ENCODE results near the gene NCOA7. TPM values are rescaled to one million over a fixed set of nuclear protein-coding genes. Genes with fewer than 3 reads are reported as not detected.
A peak's percentile ranks its signal among the peaks of the same experiment; 100 is the strongest.

Gene NCOA7
- total RNA-seq, 1 donor from 2014 or later: 56.1 TPM

- no peak overlapping the region for H3K4me3 Mint-ChIP-seq
- peaks cover 1% of the 10 kb centered on the region for H3K27me3 Mint-ChIP-seq (ENCODE audit: insufficient read depth)
- DNase-seq (ENCODE audit: low spot score): no peak
- H3K36me3 Mint-ChIP-seq (ENCODE audit: low read depth): no peaks in the 10 kb centered on the region
- no peaks in the 10 kb centered on the region for H3K9me3 Mint-ChIP-seq
- intact Hi-C loops (cut with micrococcal nuclease): no loop called here
- peaks cover 7% of the 10 kb centered on the region for H3K4me1 Mint-ChIP-seq (ENCODE audit: low read depth)
- no peak overlapping the region for H3K27ac Mint-ChIP-seq
These were observed 160.6 kb downstream of the NCOA7 start for GRCh38 chr6:125951323-125951722.

DNA sequence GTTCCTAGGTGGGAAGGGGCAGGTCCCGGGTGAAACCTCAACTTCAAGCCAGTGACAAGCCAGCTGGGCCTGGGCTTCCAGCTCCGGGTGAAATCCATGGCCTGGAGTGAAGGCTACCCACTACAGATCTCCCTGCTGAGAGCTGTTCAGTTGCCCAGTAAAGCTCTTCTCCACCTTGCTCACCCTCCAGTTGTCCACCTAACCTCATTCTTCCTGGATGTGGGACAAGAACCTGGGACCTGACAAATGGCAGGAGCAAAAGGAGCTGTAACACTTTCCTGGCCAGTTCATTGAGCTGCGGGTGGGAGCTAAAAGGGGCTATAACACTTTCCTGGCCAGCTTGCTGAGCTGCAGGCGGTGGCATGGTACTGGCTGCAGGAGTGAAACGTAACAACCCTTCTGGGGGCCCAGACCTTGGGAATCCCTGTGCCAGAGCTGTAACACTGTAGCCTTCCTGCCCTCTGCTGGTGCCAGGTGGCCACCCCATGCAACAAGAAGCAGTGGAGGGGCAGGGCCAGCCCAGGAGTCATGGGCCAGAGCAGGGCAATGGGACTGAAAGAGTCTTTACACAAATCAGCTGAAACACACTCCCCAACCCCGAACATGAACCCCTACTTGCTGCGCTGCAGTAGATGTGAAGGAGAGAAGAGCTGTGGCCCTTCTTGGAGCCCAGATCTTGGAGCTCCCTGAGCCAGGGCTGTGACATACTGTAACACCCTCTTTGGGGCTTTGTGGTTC lies 162.2 kb downstream of the NCOA7 start:
- Mint-ChIP-seq H3K4me1 (ENCODE audit: low read depth) (peaks cover 5% of the 10 kb centered on the region), H3K36me3 (ENCODE audit: low read depth) (no peaks in the 10 kb centered on the region), H3K9me3 (no peaks in the 10 kb centered on the region), H3K4me3 (no peak overlapping the region), H3K27me3 (ENCODE audit: insufficient read depth) (peaks cover 1% of the 10 kb centered on the region), H3K27ac (no peak overlapping the region)
- DNase-seq (ENCODE audit: low spot score): no peak
- intact Hi-C loops (cut with micrococcal nuclease): no loop called here

GRCh38 chr6:125953502-125953875 lies 162.7 kb downstream of the NCOA7 start:
- no peaks in the 10 kb centered on the region for H3K9me3 Mint-ChIP-seq

DNA sequence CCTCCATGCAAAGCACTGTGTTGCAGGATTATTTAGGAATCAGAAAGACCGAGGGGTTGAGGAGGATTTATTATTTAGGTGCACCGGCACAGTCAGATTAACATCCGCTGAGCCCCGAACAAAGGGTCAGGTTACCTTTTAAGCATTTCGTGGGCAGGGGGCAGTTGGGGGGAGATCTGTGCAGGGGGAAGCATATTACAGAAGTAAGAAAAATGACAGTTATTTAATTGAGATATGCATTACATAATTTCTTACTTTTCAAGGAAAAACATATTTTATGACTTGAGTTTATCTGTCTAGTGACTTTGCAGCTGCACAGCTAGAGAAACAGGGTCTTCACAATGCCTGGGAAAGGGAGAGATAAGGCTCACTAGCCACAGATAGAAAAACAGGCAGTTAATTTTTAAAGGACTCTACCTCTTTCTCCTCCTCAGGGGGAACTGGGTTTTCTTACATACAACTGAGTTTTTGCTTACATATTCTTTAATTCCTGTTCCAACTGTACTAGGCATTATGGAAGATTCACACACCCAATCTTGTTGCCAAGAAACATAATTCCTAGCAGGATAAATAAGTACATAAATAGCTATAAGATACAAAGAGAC lies 164.1 kb downstream of the NCOA7 start:
- no peak overlapping the region for H3K27ac Mint-ChIP-seq
- no peak overlapping the region for H3K4me3 Mint-ChIP-seq
- H3K9me3 Mint-ChIP-seq: no peaks in the 10 kb centered on the region
- H3K27me3 Mint-ChIP-seq (ENCODE audit: insufficient read depth): peaks cover under 1% of the 10 kb centered on the region
- DNase-seq (ENCODE audit: low spot score): no peak
- H3K36me3 Mint-ChIP-seq (ENCODE audit: low read depth): no peaks in the 10 kb centered on the region
- intact Hi-C loops (cut with micrococcal nuclease): loop anchor here (5.0 kb wide), 1 partner anchor 643 kb away; no protein-coding TSS in a partner anchor
- peaks cover 5% of the 10 kb centered on the region for H3K4me1 Mint-ChIP-seq (ENCODE audit: low read depth)

More at GRCh38 chr6:125953502-125953875, 162.7 kb downstream of the NCOA7 start:
- no peak overlapping the region for H3K27ac Mint-ChIP-seq
- H3K27me3 Mint-ChIP-seq (ENCODE audit: insufficient read depth): peaks cover 1% of the 10 kb centered on the region
- peaks cover 5% of the 10 kb centered on the region for H3K4me1 Mint-ChIP-seq (ENCODE audit: low read depth)
- intact Hi-C loops (cut with micrococcal nuclease): no loop called here
- H3K36me3 Mint-ChIP-seq (ENCODE audit: low read depth): no peaks in the 10 kb centered on the region
- H3K4me3 Mint-ChIP-seq: no peak overlapping the region
- no peak for DNase-seq (ENCODE audit: low spot score)

DNA sequence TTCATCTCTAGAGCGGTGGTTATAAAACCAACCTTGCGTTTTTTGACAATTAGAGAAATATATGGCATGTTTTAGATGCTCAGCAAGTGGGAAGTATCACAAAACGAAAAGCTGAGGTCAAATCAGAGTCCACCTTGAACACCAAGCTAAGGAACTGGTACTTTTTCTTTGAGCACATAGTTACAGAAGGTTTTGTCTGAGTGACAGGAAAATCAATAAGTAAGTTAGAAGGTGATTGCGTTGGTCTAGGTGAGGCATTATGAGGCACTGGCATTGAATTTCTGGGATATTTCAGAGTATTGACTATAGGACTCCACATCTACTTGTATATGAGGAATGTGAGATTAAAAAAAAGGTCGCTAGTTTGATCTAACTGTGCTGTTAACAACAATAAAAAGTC lies 165.2 kb downstream of the NCOA7 start:
- DNase-seq (ENCODE audit: low spot score): no peak

GRCh38 chr6:125956506-125957390 lies 166.0 kb downstream of the NCOA7 start, which contains the start of gene HINT3:
TSS of gene HINT3 (plus strand) at chr6:125956770. CDS start at chr6:125956978, 208 bp downstream.
- Mint-ChIP-seq H3K36me3 (ENCODE audit: low read depth) (no peaks in the 10 kb centered on the region), H3K9me3 (no peaks in the 10 kb centered on the region), H3K4me3 (no peak within 1 kb of the TSS), H3K27ac (peak within 1 kb of the TSS; percentile 72), H3K4me1 (ENCODE audit: low read depth) (peaks cover 5% of the 10 kb centered on the region), H3K27me3 (ENCODE audit: insufficient read depth) (no peaks in the 10 kb centered on the region)
- intact Hi-C loops (cut with micrococcal nuclease): loop anchor here (1.0 to 5.0 kb wide), 11 partner anchors 18 to 644 kb away; partner anchors contain the start of genes HEY2 and TRMT11
- DNase-seq (ENCODE audit: low spot score): peak; percentile 96

More for the DNA sequence above, 165.2 kb downstream of the NCOA7 start:
- Mint-ChIP-seq H3K27ac (peak overlapping the region; percentile 32), H3K36me3 (ENCODE audit: low read depth) (no peaks in the 10 kb centered on the region), H3K27me3 (ENCODE audit: insufficient read depth) (no peaks in the 10 kb centered on the region), H3K9me3 (no peaks in the 10 kb centered on the region), H3K4me3 (no peak overlapping the region), H3K4me1 (ENCODE audit: low read depth) (peaks cover 5% of the 10 kb centered on the region)
- intact Hi-C loops (cut with micrococcal nuclease): loop anchor here (1.0 to 5.0 kb wide), 10 partner anchors 18 to 644 kb away; partner anchors contain the start of genes HEY2 and TRMT11

- Mint-ChIP-seq H3K27me3 (ENCODE audit: insufficient read depth) (no peaks in the 10 kb centered on the region), H3K36me3 (ENCODE audit: low read depth) (no peaks in the 10 kb centered on the region), H3K4me1 (ENCODE audit: low read depth) (peaks cover 5% of the 10 kb centered on the region), H3K9me3 (no peaks in the 10 kb centered on the region), H3K27ac (no peak overlapping the region), H3K4me3 (no peak overlapping the region)
- intact Hi-C loops (cut with micrococcal nuclease): loop anchor here (1.0 to 5.0 kb wide), 2 partner anchors 47 to 645 kb away; no protein-coding TSS in a partner anchor
- DNase-seq (ENCODE audit: low spot score): no peak
These were observed 166.6 kb downstream of the NCOA7 start for GRCh38 chr6:125957391-125957693.

GRCh38 chr6:125957845-125958244 lies 167.1 kb downstream of the NCOA7 start:
- no peak overlapping the region for H3K27ac Mint-ChIP-seq
- peaks cover 5% of the 10 kb centered on the region for H3K4me1 Mint-ChIP-seq (ENCODE audit: low read depth)
- H3K27me3 Mint-ChIP-seq (ENCODE audit: insufficient read depth): no peaks in the 10 kb centered on the region
- H3K9me3 Mint-ChIP-seq: no peaks in the 10 kb centered on the region
- H3K4me3 Mint-ChIP-seq: no peak overlapping the region
- DNase-seq (ENCODE audit: low spot score): no peak
- no peaks in the 10 kb centered on the region for H3K36me3 Mint-ChIP-seq (ENCODE audit: low read depth)
- intact Hi-C loops (cut with micrococcal nuclease): loop anchor here (1.0 to 5.0 kb wide), 2 partner anchors 48 to 646 kb away; no protein-coding TSS in a partner anchor

- intact Hi-C loops (cut with micrococcal nuclease): loop anchor here (5.0 kb wide), 1 partner anchor 647 kb away; no protein-coding TSS in a partner anchor
These were observed 168.3 kb downstream of the NCOA7 start for GRCh38 chr6:125959041-125959440.

GRCh38 chr6:125961117-125961516 lies 170.4 kb downstream of the NCOA7 start:
- no peaks in the 10 kb centered on the region for H3K36me3 Mint-ChIP-seq (ENCODE audit: low read depth)
- H3K4me3 Mint-ChIP-seq: no peak overlapping the region
- DNase-seq (ENCODE audit: low spot score): no peak
- H3K4me1 Mint-ChIP-seq (ENCODE audit: low read depth): peaks cover 1% of the 10 kb centered on the region
- no peaks in the 10 kb centered on the region for H3K9me3 Mint-ChIP-seq
- intact Hi-C loops (cut with micrococcal nuclease): no loop called here
- no peak overlapping the region for H3K27ac Mint-ChIP-seq
- no peaks in the 10 kb centered on the region for H3K27me3 Mint-ChIP-seq (ENCODE audit: insufficient read depth)

More at GRCh38 chr6:125959041-125959440, 168.3 kb downstream of the NCOA7 start:
- DNase-seq (ENCODE audit: low spot score): no peak
- Mint-ChIP-seq H3K36me3 (ENCODE audit: low read depth) (no peaks in the 10 kb centered on the region), H3K27ac (no peak overlapping the region), H3K4me1 (ENCODE audit: low read depth) (peaks cover 5% of the 10 kb centered on the region), H3K4me3 (no peak overlapping the region), H3K27me3 (ENCODE audit: insufficient read depth) (no peaks in the 10 kb centered on the region), H3K9me3 (no peaks in the 10 kb centered on the region)

GRCh38 chr6:125962900-125963497 lies 172.2 kb downstream of the NCOA7 start:
- Mint-ChIP-seq H3K9me3 (no peaks in the 10 kb centered on the region), H3K27ac (no peak overlapping the region), H3K4me3 (no peak overlapping the region), H3K4me1 (ENCODE audit: low read depth) (no peaks in the 10 kb centered on the region), H3K36me3 (ENCODE audit: low read depth) (peaks cover 2% of the 10 kb centered on the region), H3K27me3 (ENCODE audit: insufficient read depth) (no peaks in the 10 kb centered on the region)
- intact Hi-C loops (cut with micrococcal nuclease): no loop called here
- DNase-seq (ENCODE audit: low spot score): no peak

- no peak overlapping the region for H3K4me3 Mint-ChIP-seq
- peaks cover 7% of the 10 kb centered on the region for H3K36me3 Mint-ChIP-seq (ENCODE audit: low read depth)
- H3K27ac Mint-ChIP-seq: no peak overlapping the region
- no peaks in the 10 kb centered on the region for H3K27me3 Mint-ChIP-seq (ENCODE audit: insufficient read depth)
- no peaks in the 10 kb centered on the region for H3K4me1 Mint-ChIP-seq (ENCODE audit: low read depth)
- no peaks in the 10 kb centered on the region for H3K9me3 Mint-ChIP-seq
- no peak for DNase-seq (ENCODE audit: low spot score)
- intact Hi-C loops (cut with micrococcal nuclease): no loop called here
These were observed 173.1 kb downstream of the NCOA7 start for GRCh38 chr6:125963817-125964216.
